Ovary (tissue), 9 donors: ENCODE measurements around the gene KDM6A. TPM values are rescaled to one million over a fixed set of nuclear protein-coding genes. Genes with fewer than 3 reads are reported as not detected.

Source experiments
- DNase-seq, 5 donors: peaks; one replicate each; pipeline ENCODE4 v3.0.0-alpha.2; 2019 to 2020
- H3K27ac ChIP-seq, 2 donors: fragments of 200-600 bp; one replicate each; pipeline versions ENCODE4 v1.5.1 to v1.8.0; 2019 to 2022
- H3K27me3 ChIP-seq: fragments of 200-600 bp; one replicate; pipeline ENCODE4 v1.8.0; 2022
- H3K36me3 ChIP-seq: fragments of 200-600 bp; sonication (generic); one replicate; pipeline ENCODE4 v1.5.1; 2019
- H3K4me1 ChIP-seq: one replicate; pipeline ENCODE4 v1.8.1; 2013; ENCODE audit warnings: mild to moderate bottlenecking, moderate library complexity; ENCODE audit not compliant: insufficient read depth
- H3K4me3 ChIP-seq: fragments of 200-600 bp; sonication (generic); one replicate; pipeline ENCODE4 v1.5.1; 2017
- H3K9me3 ChIP-seq, 2 donors: fragments of 200-600 bp in 1 of 2; sonication (generic) in 1 of 2; one replicate each; pipeline versions ENCODE4 v1.5.1 to v1.8.1; 2013 to 2019; ENCODE audit warnings: mild to moderate bottlenecking in 1 of 2, moderate library complexity in 1 of 2
- CTCF ChIP-seq, 3 donors: fragments of 450-650 bp in 2 of 3; fragments of 200-600 bp in 1 of 3; IDR thresholded peaks; one replicate each; pipeline versions ENCODE4 v1.5.1 to v1.8.0; 2016 to 2022; ENCODE audit warnings: antibody characterized with exemption in 3 of 3, mild to moderate bottlenecking in 1 of 3
- EP300 ChIP-seq: sonication (generic); formaldehyde crosslinking; IDR thresholded peaks from one replicate; pipeline ENCODE4 v1.6.1; 2017; ENCODE audit warnings: antibody characterized with exemption
- POLR2A ChIP-seq: fragments of 450-650 bp; IDR thresholded peaks from one replicate; pipeline ENCODE4 v1.6.1; 2017; ENCODE audit warnings: antibody characterized with exemption, mild to moderate bottlenecking, moderate library complexity
- WGBS, 3 donors: extraction: QIAGEN DNeasy Blood & Tissue Kit in 1 of 3; methylation state at CpG; one replicate each; pipeline versions ENCODE4 v1.1.5 to v1.1.7; 2013 to 2017; 5-methylcytosine and 5-hydroxymethylcytosine counted together
- intact Hi-C, 4 donors: fragments of 100-400 bp; cut with DNase I; formaldehyde crosslinking; loops; one replicate each; pipeline versions ENCODE4 v1.11.0 to v1.15.1; 2022 to 2023
- polyA plus RNA-seq, 2 donors: library from polyadenylated mRNA; stranded (reverse); fragments of 200-250 nt in 1 of 2; fragments of 350-450 nt in 1 of 2; fragmentation: Illumina TruSeq in 1 of 2; extraction: RNeasy Lipid Tissue Mini Kit (QIAGEN cat#74804) in 1 of 2; gene quantifications; one replicate each; pipeline ENCODE4 v1.2.3, GENCODE V29; 2013 to 2014
- total RNA-seq, 7 donors: library from RNA; depleted of rRNA in 2 of 7; stranded (reverse); fragments of >200 nt in 2 of 7; fragmentation: NEBNext Ultra II Directional in 3 of 7; extraction: Animal tissue kit (Norgen Biotek cat#: 25700) in 3 of 7; gene quantifications; one replicate each; pipeline versions ENCODE4 v1.1.0 to v1.2.4, GENCODE V29; 2016 to 2023
- donor health status: DM: no; HTN: no; CAD: no; lungs with moderate emphysema.
- donor health status: DM: no; HTN: no; CAD: no.
- donor health status: Bipolar disorder and iron deficiency.
- donor health status: DM: yes; HTN: yes; CAD: no.
- donor health status: DM: no; HTN: no; CAD: no.
- donor health status: DM: yes; HTN: yes; CAD: no.

The KDM6A gene
- total and polyA plus RNA-seq, 9 donors = 19.8 to 56.2 (median 42.1) TPM

DNA sequence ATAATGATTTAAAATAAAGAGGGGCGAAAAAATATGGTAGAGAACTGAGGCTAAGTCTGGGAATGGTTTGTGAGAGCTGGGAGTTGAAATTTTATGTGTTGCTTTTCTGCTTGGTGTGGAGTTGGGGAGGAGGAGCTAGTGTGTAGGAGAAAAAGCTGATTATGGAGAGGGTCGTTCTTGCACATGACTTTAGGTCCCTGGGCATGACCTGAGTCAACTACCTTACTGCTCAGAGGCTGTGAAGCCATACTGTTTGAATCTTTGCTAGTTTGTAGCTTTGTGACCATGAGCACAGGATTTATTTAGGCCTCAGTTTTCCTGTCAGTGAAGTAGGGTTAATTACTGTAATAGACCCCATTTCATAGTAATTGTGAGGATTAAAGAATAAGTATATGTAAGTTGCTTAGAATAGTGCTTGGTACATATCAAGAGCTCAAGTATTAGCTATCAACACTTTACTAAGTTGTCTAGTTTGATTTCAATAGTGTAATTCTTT lies 78.6 kb downstream of the KDM6A start:
- H3K27ac ChIP-seq = no peak overlapping the region
- DNase-seq = no peak
- intact Hi-C loops = no loop called here
- H3K9me3 ChIP-seq = no peaks in the 10 kb centered on the region
- WGBS, 3 donors = 49 to 62% (median 54%) methylated on average over 2 of the region's 2 CpGs
- H3K36me3 ChIP-seq = no peaks in the 10 kb centered on the region
- TF ChIP-seq CTCF (IDR thresholded peaks at IDR 0.05) (no peak), POLR2A (no peak), EP300 (no peak)
- no peak overlapping the region for H3K4me3 ChIP-seq
- no peaks in the 10 kb centered on the region for H3K27me3 ChIP-seq
- peaks cover 5% of the 10 kb centered on the region for H3K4me1 ChIP-seq

DNA sequence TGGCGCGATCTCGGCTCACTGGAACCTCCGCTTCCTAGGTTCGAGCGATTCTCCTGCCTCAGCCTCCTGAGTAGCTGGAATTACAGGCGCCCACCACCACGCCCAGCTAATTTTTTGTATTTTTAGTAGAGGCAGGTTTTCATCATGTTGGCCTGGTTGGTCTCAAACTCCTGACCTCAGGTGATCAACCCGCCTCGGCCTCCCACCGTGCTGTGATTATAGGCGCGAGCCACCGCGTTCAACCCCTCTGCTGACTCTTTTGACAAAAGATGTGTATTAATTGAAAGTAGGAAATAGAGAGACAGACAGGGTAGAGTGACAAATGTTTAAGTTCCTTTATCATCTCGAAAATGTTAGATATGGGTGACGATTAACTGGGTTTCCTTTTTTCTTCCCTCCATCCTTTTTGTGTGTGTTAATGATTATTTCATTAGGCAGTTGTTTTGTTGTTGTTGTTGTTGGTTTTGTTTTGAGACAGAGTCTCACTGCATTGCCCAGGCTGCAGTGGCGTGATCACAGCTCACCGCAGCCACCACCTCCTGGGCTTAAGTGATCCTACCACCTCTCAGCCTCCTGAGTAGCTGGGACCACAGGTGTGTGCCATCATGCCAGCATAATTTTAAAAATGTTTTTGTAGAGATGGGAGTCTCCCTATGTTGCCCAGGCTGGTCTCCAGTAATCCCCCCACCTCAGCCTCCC lies 79.5 kb downstream of the KDM6A start:
- 97 to 98% (median 97%) methylated on average over 19 of the region's 19 CpGs for WGBS, 3 donors
- intact Hi-C loops = no loop called here
- no peak overlapping the region for H3K27ac ChIP-seq
- no peaks in the 10 kb centered on the region for H3K36me3 ChIP-seq
- no peak for DNase-seq
- TF ChIP-seq EP300 (no peak), CTCF (IDR thresholded peaks at IDR 0.05) (no peak), POLR2A (no peak)
- no peaks in the 10 kb centered on the region for H3K9me3 ChIP-seq
- H3K27me3 ChIP-seq = no peaks in the 10 kb centered on the region
- H3K4me3 ChIP-seq = no peak overlapping the region
- peaks cover 5% of the 10 kb centered on the region for H3K4me1 ChIP-seq

- TF ChIP-seq CTCF (IDR thresholded peaks at IDR 0.05) (no peak), POLR2A (no peak)
- Histone ChIP-seq H3K27me3 (no peaks in the 10 kb centered on the region), H3K9me3 (no peaks in the 10 kb centered on the region), H3K4me1 (peaks cover 7% of the 10 kb centered on the region), H3K36me3 (no peaks in the 10 kb centered on the region), H3K27ac (no peak overlapping the region), H3K4me3 (no peak overlapping the region)
- DNase-seq = no peak
- 80 to 83% (median 81%) methylated on average over 11 of the region's 11 CpGs for WGBS, 3 donors
- intact Hi-C loops = no loop called here
These were observed 80.9 kb downstream of the KDM6A start for GRCh38 chrX:44953734-44954502.

DNA sequence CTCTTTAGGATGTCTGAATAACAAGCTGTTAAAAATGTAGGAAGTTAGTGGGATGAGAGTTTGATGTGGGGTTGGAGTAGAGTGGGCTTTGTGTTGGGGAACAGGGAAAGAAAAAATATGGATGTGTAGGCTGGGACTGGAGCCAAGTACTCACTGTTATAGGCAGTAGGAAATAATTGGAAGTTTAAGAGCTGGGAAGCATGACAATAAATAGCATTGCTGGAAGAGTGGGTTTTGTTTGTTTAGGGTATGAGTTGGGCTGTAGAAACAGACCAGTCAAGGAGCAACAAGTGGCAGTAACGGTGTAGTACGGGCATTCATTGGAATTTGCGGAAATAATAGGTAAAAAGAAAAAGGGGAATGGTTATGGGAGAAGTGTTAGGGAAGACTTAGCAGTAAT lies 81.6 kb downstream of the KDM6A start:
- intact Hi-C loops = no loop called here
- peaks cover 7% of the 10 kb centered on the region for H3K4me1 ChIP-seq
- no peaks in the 10 kb centered on the region for H3K27me3 ChIP-seq
- no peak overlapping the region for H3K4me3 ChIP-seq
- no peak for TF ChIP-seq CTCF (IDR thresholded peaks at IDR 0.05)
- no peak for TF ChIP-seq POLR2A
- TF ChIP-seq EP300 = no peak
- no peaks in the 10 kb centered on the region for H3K36me3 ChIP-seq
- no peaks in the 10 kb centered on the region for H3K9me3 ChIP-seq
- H3K27ac ChIP-seq = no peak overlapping the region
- no peak for DNase-seq
- 82 to 88% (median 88%) methylated on average over 3 of the region's 3 CpGs for WGBS, 3 donors
